GM23338 (cell line): Measurements from ENCODE around the gene CDH23.

ENCODE experiments used
- CREB1 ChIP-seq: fragments of 250-450 bp; sonication (Bioruptor Pico); IDR thresholded peaks from 2 replicates; pipeline ENCODE4 v1.5.0; 2020; ENCODE audit warnings: low read depth, mild to moderate bottlenecking, moderate library complexity
- EZH2 ChIP-seq: fragments of 200-600 bp; sonication (generic); IDR thresholded peaks from one replicate; pipeline ENCODE4 v1.8.0; 2017; ENCODE audit warnings: antibody characterized with exemption, mild to moderate bottlenecking, low read depth; ENCODE audit not compliant: unreplicated experiment
- EZH2phosphoT487 ChIP-seq: fragments of 200-600 bp; sonication (generic); IDR thresholded peaks from one replicate; pipeline ENCODE4 v1.8.1; 2018; ENCODE audit warnings: antibody characterized with exemption; ENCODE audit not compliant: unreplicated experiment
- JUNB ChIP-seq: IDR thresholded peaks from one replicate; pipeline ENCODE4 v1.6.1; 2016; ENCODE audit warnings: antibody characterized with exemption; ENCODE audit not compliant: unreplicated experiment
- NANOG ChIP-seq: IDR thresholded peaks from 2 replicates; pipeline ENCODE4 v1.6.1; 2016; ENCODE audit warnings: antibody characterized with exemption, borderline replicate concordance
- POLR2AphosphoS5 ChIP-seq: IDR thresholded peaks from 2 replicates; pipeline ENCODE4 v1.6.1; 2016; ENCODE audit warnings: antibody characterized with exemption, low read depth
- STAT1 ChIP-seq: IDR thresholded peaks from one replicate; pipeline ENCODE4 v1.6.1; 2016; ENCODE audit warnings: antibody characterized with exemption; ENCODE audit not compliant: unreplicated experiment
- ZNF114 ChIP-seq: fragments of 250-450 bp; sonication (Bioruptor Pico); IDR thresholded peaks from 2 replicates; pipeline ENCODE4 v1.5.0; 2020; ENCODE audit warnings: mild to moderate bottlenecking, moderate library complexity
- ZNF331 ChIP-seq: fragments of 250-450 bp; sonication (Bioruptor Pico); IDR thresholded peaks from 2 replicates; pipeline ENCODE4 v1.5.0; 2020; ENCODE audit warnings: low read depth, mild to moderate bottlenecking, moderate library complexity
- TF ChIP-seq, protein P1 (sequence below), 2 experiments: fragments of 200-600 bp in 1 of 2; sonication (generic) in 1 of 2; conservative IDR thresholded peaks; 2 replicates each; pipeline versions ENCODE4 v1.5.1 to v1.6.1; 2016 to 2017; ENCODE audit warnings: antibody characterized with exemption in 2 of 2, low read depth in 2 of 2, mild to moderate bottlenecking in 2 of 2, moderate library complexity in 1 of 2
- TF ChIP-seq, protein P2 (sequence below): IDR thresholded peaks from one replicate; pipeline ENCODE4 v1.6.1; 2018; ENCODE audit warnings: antibody characterized with exemption; ENCODE audit not compliant: unreplicated experiment
- TF ChIP-seq, protein P3 (sequence below): IDR thresholded peaks from 2 replicates; pipeline ENCODE4 v1.6.1; 2016; ENCODE audit warnings: antibody characterized with exemption
- TF ChIP-seq, protein P4 (sequence below): fragments of 250-450 bp; sonication (Bioruptor Pico); IDR thresholded peaks from 2 replicates; pipeline ENCODE4 v1.5.0; 2020; ENCODE audit warnings: mild to moderate bottlenecking, moderate library complexity

DNA sequence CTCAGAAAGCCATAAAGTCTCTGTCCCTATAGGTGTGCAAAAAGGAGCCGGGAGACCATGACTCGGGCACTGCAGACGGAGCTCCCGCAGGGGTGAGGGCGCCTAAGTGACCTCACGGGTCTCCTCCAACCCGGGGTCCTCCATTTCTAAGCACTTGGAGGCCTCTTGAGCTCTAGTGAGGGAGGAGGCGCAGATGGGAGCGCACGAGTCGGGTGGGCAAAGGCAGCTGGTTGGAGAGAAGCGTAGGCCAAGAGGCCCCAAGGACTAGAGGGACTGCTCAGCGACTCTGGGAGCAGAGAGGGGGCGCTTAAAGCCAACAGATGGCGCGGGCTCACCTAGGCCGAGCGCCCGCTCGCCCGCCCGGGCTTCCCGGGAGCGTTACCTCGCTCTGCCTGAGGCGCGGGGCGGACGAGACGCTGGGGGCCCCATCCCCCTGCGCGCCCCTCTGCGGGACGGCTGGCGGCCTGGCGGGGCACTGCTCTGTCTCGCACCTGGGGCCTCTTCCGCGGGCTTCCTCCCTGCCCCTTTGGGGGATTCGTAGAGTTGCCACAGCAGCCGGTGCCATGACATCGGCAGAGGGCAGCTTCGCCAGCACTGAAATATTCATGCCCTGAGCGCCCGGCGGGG lies 523 bp upstream of the CDH23 start:
- TF ChIP-seq, protein P1, sequence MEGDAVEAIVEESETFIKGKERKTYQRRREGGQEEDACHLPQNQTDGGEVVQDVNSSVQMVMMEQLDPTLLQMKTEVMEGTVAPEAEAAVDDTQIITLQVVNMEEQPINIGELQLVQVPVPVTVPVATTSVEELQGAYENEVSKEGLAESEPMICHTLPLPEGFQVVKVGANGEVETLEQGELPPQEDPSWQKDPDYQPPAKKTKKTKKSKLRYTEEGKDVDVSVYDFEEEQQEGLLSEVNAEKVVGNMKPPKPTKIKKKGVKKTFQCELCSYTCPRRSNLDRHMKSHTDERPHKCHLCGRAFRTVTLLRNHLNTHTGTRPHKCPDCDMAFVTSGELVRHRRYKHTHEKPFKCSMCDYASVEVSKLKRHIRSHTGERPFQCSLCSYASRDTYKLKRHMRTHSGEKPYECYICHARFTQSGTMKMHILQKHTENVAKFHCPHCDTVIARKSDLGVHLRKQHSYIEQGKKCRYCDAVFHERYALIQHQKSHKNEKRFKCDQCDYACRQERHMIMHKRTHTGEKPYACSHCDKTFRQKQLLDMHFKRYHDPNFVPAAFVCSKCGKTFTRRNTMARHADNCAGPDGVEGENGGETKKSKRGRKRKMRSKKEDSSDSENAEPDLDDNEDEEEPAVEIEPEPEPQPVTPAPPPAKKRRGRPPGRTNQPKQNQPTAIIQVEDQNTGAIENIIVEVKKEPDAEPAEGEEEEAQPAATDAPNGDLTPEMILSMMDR (conservative IDR thresholded peaks at IDR 0.05; ENCODE audit: low read depth in 2 of 2), result peak in 1 of 2 experiments; percentile 79; a peak in 3 of 4 replicates
- TF ChIP-seq JUNB (no peak), EZH2 (no peak), ZNF114 (CRISPR knock-in tag) (no peak), POLR2AphosphoS5 (no peak), EZH2phosphoT487 (no peak), ZNF331 (CRISPR knock-in tag) (no peak), CREB1 (CRISPR knock-in tag) (no peak), STAT1 (no peak), NANOG (no peak)
- TF ChIP-seq, protein P2, sequence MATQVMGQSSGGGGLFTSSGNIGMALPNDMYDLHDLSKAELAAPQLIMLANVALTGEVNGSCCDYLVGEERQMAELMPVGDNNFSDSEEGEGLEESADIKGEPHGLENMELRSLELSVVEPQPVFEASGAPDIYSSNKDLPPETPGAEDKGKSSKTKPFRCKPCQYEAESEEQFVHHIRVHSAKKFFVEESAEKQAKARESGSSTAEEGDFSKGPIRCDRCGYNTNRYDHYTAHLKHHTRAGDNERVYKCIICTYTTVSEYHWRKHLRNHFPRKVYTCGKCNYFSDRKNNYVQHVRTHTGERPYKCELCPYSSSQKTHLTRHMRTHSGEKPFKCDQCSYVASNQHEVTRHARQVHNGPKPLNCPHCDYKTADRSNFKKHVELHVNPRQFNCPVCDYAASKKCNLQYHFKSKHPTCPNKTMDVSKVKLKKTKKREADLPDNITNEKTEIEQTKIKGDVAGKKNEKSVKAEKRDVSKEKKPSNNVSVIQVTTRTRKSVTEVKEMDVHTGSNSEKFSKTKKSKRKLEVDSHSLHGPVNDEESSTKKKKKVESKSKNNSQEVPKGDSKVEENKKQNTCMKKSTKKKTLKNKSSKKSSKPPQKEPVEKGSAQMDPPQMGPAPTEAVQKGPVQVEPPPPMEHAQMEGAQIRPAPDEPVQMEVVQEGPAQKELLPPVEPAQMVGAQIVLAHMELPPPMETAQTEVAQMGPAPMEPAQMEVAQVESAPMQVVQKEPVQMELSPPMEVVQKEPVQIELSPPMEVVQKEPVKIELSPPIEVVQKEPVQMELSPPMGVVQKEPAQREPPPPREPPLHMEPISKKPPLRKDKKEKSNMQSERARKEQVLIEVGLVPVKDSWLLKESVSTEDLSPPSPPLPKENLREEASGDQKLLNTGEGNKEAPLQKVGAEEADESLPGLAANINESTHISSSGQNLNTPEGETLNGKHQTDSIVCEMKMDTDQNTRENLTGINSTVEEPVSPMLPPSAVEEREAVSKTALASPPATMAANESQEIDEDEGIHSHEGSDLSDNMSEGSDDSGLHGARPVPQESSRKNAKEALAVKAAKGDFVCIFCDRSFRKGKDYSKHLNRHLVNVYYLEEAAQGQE, result no peak
- TF ChIP-seq, protein P3, sequence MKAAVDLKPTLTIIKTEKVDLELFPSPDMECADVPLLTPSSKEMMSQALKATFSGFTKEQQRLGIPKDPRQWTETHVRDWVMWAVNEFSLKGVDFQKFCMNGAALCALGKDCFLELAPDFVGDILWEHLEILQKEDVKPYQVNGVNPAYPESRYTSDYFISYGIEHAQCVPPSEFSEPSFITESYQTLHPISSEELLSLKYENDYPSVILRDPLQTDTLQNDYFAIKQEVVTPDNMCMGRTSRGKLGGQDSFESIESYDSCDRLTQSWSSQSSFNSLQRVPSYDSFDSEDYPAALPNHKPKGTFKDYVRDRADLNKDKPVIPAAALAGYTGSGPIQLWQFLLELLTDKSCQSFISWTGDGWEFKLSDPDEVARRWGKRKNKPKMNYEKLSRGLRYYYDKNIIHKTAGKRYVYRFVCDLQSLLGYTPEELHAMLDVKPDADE, result no peak
- TF ChIP-seq, protein P4, sequence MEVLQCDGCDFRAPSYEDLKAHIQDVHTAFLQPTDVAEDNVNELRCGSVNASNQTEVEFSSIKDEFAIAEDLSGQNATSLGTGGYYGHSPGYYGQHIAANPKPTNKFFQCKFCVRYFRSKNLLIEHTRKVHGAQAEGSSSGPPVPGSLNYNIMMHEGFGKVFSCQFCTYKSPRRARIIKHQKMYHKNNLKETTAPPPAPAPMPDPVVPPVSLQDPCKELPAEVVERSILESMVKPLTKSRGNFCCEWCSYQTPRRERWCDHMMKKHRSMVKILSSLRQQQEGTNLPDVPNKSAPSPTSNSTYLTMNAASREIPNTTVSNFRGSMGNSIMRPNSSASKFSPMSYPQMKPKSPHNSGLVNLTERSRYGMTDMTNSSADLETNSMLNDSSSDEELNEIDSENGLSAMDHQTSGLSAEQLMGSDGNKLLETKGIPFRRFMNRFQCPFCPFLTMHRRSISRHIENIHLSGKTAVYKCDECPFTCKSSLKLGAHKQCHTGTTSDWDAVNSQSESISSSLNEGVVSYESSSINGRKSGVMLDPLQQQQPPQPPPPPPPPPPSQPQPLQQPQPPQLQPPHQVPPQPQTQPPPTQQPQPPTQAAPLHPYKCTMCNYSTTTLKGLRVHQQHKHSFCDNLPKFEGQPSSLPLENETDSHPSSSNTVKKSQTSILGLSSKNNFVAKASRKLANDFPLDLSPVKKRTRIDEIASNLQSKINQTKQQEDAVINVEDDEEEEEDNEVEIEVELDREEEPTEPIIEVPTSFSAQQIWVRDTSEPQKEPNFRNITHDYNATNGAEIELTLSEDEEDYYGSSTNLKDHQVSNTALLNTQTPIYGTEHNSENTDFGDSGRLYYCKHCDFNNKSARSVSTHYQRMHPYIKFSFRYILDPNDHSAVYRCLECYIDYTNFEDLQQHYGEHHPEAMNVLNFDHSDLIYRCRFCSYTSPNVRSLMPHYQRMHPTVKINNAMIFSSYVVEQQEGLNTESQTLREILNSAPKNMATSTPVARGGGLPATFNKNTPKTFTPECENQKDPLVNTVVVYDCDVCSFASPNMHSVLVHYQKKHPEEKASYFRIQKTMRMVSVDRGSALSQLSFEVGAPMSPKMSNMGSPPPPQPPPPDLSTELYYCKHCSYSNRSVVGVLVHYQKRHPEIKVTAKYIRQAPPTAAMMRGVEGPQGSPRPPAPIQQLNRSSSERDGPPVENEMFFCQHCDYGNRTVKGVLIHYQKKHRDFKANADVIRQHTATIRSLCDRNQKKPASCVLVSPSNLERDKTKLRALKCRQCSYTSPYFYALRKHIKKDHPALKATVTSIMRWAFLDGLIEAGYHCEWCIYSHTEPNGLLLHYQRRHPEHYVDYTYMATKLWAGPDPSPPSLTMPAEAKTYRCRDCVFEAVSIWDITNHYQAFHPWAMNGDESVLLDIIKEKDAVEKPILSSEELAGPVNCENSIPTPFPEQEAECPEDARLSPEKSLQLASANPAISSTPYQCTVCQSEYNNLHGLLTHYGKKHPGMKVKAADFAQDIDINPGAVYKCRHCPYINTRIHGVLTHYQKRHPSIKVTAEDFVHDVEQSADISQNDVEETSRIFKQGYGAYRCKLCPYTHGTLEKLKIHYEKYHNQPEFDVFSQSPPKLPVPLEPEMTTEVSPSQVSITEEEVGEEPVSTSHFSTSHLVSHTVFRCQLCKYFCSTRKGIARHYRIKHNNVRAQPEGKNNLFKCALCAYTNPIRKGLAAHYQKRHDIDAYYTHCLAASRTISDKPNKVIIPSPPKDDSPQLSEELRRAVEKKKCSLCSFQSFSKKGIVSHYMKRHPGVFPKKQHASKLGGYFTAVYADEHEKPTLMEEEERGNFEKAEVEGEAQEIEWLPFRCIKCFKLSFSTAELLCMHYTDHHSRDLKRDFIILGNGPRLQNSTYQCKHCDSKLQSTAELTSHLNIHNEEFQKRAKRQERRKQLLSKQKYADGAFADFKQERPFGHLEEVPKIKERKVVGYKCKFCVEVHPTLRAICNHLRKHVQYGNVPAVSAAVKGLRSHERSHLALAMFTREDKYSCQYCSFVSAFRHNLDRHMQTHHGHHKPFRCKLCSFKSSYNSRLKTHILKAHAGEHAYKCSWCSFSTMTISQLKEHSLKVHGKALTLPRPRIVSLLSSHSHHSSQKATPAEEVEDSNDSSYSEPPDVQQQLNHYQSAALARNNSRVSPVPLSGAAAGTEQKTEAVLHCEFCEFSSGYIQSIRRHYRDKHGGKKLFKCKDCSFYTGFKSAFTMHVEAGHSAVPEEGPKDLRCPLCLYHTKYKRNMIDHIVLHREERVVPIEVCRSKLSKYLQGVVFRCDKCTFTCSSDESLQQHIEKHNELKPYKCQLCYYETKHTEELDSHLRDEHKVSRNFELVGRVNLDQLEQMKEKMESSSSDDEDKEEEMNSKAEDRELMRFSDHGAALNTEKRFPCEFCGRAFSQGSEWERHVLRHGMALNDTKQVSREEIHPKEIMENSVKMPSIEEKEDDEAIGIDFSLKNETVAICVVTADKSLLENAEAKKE, result no peak
